ENCODE results near the gene MTUS2.

MTUS2 gene

DNA sequence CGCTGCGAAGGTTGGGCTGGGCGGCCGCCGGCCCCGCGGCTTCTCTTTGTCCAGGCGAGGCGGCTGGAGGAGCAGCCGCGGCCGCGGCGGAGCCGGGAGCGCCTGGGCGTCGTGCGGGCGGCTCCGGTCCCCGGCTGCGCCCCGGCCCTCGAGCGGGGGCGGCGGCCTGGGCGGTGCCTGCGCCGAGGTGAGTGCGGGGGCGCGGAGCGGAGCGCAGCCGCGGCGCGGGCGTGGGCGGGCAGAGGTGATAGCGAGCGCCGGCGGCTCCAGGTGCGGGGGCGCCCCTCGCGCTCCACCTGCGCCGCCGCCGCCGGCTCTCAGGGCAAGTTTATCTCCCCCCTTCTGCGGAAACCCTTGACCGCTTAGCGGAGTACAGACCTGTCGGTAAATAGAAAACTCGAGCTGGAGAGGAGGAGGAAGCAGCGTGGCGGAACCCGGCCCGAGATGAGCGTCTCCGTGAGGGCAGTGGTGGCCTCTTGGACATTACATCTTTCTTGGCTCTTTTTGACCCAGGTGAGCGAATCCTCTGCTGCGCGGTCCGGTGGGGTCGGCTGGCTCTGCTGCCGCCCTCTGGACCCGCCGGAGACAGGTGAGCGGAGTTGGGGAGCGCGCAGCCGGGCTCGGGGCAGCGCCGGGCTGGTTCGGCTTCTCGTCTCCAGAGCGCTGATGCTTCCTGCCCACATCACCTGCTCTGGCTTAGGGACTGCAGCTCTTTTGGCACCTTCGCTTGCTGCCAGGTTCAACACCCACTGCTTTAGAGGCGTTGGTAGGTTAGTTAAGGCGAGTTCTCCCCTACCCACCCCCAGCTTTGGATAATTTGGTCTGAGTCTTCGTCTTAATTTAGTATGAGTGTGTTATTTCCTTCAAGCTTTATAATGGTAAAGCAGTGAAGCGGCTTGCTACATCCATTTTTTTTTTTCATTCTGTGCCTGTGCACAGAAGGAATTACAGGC is at the start of gene MTUS2:
Gene MTUS2, plus strand, starts transcription at position 241 of the 953 bp plus-strand sequence.
- no peak for DNase-seq (ENCODE audit: low spot score)

DNA sequence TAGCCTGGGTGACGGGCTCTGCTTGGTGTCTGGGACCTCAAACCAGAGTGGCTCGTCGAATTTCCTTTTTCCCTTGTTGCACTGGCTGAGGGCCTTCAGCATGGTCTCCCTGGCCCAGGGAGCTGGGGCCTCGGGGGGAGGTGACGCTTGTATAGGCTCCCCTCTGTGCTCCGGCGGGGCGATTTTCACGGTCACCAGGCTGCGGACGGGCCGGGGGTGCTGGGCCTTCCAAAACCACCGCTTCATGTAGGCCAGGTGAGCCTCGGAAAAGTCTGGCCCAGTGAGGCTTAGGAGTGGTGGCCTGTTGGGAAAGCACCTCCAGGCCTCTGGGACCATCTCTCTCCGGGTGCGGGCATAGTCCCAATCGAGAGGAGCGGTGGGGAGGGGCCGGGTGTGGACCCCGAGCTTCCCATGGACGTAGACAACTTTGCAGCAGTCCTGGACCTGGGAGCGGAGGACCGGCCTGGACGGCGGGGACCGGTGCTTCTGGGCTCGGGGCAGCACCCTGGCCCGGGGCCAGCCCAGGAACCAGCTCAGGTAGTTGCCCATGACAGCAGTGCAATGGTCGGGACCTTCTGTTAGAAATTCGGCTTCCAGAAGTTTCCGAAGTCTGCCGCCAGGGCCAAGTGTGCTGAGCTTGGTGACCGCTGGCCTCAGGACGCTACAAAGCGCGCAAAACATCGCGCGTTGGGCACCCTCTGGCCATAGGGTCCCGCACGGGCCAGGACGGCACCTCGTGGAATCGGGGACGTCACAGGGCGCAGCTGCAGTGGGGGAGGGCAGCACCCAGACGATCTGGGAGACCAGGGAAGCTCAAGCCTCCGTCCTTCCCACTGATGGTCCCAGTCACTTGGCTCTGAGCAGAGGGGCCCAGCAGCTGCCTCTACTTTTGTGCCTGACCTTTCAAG is 41.6 kb upstream of the MTUS2 start:
- no peak for DNase-seq (ENCODE audit: low spot score)

- DNase-seq (ENCODE audit: low spot score): no peak
Observed at GRCh38 chr13:28792992-28793391, 27.1 kb upstream of the MTUS2 start.

- no peak for DNase-seq (ENCODE audit: low spot score)
Observed at GRCh38 chr13:28794396-28794795, 25.7 kb upstream of the MTUS2 start.

GRCh38 chr13:28796938-28797257 is 23.2 kb upstream of the MTUS2 start:
- no peak for DNase-seq (ENCODE audit: low spot score)

GRCh38 chr13:28805193-28805819 is 14.8 kb upstream of the MTUS2 start:
- DNase-seq (ENCODE audit: low spot score): no peak

GRCh38 chr13:28817204-28817603 is 2.9 kb upstream of the MTUS2 start:
- DNase-seq (ENCODE audit: low spot score): no peak

DNA sequence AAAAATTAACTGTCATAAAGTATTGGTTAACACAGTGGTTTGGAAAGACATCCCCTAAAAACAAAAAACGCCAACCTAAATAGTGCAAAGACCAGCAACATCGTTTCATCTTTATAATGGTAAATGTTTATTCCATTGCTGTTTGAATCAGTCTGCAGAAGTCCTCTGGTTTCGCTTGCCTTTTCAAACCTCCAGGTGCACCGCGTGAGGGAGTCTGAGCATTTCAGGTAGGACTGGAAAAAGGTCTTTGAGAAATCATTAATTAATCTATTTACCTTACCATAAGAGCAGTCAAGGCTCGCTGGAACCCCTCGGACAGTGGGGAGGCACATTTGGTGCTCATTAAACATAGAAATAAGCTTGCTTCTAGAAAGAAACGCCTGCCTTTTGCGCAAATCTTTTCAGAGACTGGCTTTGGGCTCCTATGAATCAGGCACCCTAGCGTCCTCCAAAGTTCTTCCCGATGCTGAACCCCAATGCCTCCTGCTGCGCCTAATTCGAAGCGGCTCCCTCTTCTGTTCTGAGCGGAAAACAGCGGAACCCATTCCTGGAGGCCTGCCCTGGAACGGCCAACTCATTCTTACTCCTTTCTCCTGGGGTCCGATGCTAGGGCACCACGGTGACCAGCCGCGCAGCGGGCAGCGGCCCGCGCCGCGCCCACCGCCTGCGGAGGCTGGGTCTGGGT is 951 bp upstream of the MTUS2 start:
- DNase-seq (ENCODE audit: low spot score): no peak

DNA sequence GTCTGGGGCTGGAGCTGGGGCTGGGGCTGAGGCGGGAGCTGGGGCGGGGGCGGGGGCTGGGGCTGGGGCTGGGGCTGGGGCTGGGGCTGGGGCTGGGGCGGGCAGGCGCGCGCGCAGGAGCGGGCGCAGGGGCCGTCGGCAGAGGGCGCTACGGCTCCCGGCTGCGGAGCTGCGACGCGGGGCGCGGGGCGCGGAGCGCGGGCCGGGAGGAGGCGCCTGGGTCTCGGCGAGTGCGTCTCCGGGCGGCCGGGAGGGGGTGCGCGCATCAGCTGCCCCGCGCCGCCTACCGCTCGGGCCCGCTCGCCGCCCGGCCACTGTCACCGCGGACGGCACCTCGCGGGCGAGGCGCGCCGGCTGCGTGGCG is 422 bp upstream of the MTUS2 start:
- DNase-seq (ENCODE audit: low spot score): peak; percentile 75

DNA sequence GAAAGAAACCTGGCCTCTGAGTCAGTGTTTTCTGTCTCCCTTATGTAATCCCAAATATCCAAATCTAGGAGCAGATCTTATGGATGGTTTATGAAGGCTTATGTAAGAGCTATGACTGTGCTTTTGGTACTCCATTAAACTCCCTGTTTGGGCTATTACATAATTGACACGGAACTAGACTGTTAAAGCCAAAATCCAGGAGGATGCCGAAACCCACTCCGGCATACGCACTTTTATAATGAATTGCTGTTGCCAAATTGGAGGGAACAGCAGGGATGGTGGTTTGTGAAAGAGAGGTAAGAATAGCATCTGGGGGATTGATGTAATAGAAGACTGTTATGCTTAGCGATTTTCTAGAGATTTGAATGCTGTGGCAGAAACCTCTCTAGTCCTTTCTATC is 2.0 kb downstream of the MTUS2 start:
- no peak for DNase-seq (ENCODE audit: low spot score)

- DNase-seq (ENCODE audit: low spot score): no peak
Observed at GRCh38 chr13:28822801-28823200, 2.7 kb downstream of the MTUS2 start.

DNA sequence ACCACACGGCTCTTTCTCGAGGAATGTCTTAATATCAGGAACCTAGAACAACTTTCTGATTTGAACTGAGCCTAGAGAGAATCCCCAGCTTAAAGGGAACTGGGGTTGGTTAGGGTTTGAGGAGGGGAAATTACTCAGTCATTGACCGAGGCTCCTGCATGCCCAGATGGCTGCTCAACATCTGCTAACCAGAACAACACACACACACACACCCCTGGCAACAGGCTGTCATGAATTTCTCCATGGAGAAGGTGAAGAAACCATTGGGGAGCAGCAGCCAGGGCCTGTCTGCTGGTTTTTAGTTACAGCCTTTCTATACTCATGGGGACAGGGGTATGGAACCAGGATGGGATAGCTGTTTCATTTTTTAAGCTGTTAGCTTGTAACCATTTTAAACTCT is 5.2 kb downstream of the MTUS2 start:
- no peak for DNase-seq (ENCODE audit: low spot score)

DNA sequence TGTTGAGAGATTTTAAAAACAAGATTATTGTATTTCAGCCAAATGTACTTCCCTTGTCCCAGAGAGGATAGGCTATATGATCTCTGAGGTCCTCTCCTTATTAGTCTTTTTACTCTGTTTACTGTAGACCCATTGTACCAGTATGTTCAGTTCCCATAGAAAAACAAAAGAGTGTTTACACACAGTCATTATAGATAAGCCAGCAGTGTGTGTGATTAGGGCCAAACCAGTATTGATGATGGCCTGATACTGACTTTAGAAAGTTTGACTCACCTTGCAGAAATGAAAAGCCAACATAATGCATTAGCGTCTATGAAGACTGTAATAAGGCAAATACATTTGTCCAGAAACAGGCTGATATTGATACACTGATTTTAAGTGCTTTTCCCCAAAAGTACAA is 6.2 kb downstream of the MTUS2 start:
- no peak for DNase-seq (ENCODE audit: low spot score)

DNA sequence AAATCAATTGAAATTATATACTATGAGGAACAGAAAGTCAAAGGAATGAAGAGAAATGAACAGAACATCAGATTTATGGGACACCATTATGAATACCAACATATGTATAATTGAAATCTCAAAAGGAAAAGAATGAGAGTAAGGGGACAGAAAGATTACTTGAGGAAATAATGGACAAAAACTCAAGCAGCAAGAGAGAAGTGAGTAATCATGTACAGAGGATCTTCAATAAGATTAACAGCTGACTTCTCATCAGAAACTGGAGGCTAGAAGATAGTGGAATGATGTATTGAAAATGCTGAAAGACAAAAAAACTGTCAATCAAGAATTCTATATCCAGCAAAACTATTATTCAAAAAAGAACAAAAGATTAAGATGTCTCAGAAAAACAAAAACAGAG is 10.4 kb downstream of the MTUS2 start:
- no peak for DNase-seq (ENCODE audit: low spot score)

DNA sequence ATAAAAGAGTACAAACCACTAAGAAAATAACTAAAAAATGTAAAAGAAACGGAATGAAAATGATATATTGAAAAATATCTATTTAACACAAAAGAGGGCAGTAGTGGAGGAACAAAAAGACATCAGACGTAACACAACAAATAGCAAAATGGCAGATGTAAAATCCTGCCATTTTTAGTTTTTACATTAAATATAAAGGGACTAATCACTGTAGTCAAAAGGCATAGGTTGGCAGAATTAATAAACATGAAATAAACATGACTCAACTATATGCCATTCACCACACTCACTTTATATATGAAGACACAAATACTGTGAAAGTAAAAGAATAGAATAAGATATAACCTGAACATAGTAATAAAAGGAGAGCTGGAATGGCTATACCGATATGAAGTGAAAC is 11.0 kb downstream of the MTUS2 start:
- DNase-seq (ENCODE audit: low spot score): no peak

DNA sequence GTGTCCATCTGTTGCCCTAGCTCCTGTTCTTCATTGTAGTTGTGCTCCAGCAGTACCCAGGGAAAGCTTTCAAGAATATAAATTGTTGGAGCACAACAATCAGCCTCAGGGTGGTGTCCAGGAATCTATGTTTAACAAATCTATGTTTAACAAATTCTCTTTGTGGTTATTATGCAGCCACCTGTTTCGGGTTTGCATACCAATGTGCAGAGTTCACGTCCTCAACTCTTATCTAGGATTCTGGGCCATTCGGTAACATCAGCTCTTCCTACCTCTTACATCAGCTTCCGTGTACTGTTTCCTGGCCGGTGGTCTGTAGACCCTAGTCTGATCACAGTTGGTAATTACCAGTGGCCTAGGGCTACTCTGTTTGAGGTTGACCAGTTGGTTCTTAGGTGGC is 17.0 kb downstream of the MTUS2 start:
- no peak for DNase-seq (ENCODE audit: low spot score)

GRCh38 chr13:28843639-28844038 is 23.5 kb downstream of the MTUS2 start:
- DNase-seq (ENCODE audit: low spot score): no peak

- no peak for DNase-seq (ENCODE audit: low spot score)
Observed at GRCh38 chr13:28849441-28849840, 29.3 kb downstream of the MTUS2 start.

- DNase-seq (ENCODE audit: low spot score): no peak
Observed at GRCh38 chr13:28850226-28850625, 30.1 kb downstream of the MTUS2 start.

DNA sequence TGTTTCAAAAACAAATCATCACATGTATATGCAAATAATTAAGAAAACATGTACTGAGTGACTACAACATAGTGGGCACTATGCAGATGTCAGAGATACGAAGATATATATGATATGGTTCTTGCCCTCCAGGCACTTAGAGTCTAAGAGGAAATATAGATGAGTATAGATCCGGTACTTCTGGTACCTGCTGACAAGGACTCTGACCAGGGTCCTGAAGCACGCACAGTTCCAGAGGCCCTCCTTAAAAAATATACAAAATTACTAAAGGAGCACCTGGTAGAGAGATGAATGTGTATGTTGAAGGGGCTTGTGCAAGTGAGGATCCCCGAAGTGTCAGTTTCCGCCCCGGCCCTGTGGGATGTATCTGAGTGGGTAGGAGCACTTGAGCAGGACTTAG is 31.3 kb downstream of the MTUS2 start:
- no peak for DNase-seq (ENCODE audit: low spot score)

DNA sequence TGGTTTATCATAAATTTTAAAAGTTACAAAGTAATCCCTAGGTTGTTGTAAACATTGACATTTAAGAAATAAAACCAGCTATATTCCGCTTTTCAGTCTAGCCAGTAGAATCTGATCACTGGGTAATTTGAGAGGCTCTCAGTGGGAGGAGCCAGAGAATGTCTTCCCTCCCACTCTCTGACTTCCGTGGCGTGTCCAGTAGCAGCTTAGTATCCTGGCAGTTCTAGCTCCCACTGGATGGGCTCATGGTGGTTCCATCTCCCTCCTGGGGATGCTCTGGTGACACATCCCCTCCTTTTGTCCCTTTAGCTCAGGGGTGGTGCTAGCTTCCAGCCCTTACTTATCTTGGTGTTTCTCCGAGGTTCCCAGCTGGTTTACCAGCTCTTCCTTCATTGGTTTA is 34.5 kb downstream of the MTUS2 start:
- no peak for DNase-seq (ENCODE audit: low spot score)

DNA sequence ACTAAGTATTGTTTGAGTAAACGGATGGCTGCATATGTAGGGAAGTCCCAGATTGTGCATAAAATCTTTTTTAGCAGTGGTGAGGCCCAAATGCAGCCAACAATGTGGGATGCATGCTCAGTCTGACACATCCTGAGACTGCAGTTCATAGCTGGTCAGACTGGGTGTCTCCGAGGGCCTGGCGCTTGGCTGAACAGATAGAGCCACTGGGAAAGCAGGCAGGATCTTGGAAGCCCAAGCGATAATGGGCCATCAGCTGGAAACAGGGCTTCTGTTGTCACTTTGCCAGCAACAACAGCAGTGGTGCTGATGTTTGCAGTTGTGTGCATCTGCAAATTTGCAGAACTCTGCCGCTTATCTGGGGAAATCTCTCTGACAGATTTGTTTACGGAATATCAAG is 36.1 kb downstream of the MTUS2 start:
- no peak for DNase-seq (ENCODE audit: low spot score)
